ENCODE measurements around the gene RBKS.

The RBKS gene

DNA sequence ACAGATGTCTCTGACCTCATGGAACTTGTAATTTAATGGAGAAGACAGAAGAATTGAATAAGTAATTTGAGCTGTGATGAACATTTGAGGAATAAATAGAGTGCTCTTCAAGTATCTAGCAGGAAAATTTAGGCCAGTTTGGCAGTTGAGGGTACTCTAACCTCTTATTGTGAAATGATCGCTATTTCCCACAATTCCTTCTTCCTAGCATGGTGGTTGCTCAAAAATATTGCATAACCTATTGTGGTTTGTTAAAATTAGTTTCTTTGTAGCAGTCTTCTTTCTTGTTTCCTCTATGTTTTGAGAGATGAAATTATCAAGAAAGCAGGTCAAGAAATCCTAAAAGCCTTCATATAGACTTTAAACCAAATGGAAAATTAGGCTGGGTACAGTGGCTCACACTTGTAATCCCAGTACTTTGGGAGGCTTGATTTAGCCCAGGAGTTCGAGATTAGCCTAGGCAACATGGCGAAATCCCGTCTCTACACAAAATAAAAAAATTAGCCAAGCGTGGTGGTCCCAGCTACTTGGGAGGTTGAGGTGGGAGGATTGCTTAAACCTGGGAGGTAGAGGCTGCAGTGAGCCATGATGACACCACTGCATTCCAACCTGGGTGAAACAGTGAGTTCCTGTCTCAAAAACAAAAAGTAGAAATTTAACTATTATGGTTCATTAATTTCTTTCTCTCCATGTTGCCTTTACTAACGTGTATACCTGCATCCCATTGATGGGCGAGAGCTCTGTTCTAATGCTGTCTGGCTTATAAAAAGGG is 58.7 kb downstream of the RBKS start:
- no peak for DNase-seq (ENCODE audit: low read depth in 2 of 2)

DNA sequence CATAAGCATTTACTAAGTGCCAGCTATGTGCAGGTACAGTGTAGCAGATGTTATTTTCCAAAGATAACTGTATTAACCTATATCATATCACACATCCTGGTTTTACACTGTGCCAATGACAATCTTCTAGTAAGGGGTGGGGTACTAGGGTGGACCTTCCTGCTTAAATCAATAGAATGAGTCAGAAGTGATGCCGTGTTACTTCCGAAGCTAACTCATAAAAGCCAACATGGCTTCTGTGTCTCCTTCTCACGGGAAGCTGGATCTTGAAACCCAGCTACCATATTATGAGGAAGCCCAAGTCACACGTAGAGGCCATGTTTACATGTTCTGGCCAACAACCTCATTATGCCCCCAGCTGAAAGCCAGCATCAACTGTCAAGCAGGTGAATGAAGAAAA is 59.5 kb downstream of the RBKS start:
- no peak for DNase-seq (ENCODE audit: low read depth in 2 of 2)

DNA sequence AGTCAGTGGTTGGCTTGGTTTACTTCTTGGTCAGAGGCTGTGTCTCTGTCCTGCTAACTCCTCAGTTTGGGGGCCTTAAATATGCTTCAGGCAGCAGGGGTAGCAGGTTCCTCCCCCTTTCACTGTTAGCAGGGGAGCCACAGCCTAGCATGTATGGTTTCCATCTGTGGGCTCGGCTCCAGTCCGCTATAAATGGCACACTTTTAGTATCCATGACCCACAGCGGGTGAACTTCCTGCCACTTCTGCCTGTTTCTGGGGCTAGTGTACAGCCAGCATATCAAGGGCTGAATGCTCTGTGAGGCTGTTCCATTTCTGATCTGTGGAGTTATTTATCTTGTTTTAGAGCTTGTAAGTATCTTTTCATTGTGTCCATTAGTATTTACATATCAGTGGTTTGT is 60.4 kb downstream of the RBKS start:
- DNase-seq (ENCODE audit: low read depth in 2 of 2), result no peak

DNA sequence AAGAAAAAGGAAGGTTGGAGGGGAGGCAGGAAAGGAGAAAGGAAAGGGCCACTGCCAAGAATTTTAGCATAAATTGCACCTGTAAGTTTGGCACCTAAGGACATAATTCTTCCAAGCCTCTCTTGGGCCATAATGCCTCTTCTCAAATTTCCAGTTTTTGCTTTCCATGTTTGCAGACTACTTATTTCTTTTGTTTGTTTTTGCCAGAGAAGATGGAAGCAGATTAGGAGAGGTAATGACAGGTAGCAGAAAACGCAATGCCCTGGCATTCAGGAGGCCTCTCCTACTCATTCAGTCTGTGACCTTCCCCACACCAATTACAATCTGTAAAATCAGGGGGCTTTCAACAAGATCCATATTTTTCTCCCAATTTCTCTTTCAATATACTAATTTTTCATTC is 61.9 kb downstream of the RBKS start:
- no peak for DNase-seq (ENCODE audit: low read depth in 2 of 2)

DNA sequence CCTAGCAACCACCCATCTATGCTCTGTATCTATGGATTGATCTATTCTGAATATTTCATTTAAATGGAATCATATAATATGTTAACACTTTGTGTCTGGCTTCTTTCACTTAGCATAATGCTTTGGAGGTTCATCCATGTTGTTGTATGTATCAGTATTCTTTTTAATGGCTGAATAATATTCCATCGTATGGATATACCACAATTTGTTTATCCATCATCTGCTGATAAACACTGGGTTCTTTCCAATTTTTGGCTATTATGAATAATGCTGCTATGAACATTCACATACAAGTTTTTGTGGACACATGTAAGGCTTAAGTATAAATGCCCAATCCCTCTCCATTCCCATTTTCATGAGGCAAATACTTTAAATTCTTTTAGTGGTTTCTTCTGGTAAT is 65.8 kb downstream of the RBKS start:
- no peak for DNase-seq (ENCODE audit: low read depth in 2 of 2)

DNA sequence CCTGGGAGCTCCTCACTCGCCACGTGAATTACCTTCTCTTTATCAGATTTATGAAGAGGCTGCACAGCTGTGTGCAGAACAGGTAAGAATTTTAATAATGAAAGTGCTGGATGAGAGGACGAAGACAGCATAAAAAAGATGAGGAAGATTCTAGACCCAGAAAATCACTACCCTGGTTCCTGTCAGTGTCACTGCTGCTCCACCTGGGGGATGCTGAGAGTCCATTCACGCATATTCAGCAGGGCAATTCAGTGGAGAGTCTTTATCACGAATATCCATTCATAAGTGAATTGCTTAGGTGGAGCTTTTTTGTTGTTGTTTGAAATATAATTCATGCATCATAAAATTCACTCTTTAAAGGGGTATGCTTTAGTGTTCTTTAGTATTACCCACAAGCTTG is 66.6 kb downstream of the RBKS start:
- DNase-seq (ENCODE audit: low read depth in 2 of 2), result no peak

DNA sequence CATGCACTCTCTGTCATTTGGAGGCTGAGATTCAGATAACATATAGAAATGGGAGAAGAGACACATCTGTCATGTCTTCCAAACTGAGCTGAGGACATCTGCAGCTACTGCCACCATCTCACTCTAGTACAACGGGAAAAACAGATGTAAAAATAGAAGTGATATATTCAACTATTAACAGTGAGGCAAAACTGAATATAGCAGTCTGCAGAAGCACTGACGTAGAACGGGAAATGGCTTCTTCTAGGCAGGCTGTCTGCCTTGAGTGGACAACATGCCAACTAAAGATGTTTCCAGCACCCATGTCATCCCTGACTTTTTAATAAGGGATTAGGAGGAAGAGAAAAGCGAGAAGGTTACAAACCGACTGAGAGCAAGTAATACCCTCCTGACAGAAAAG is 67.1 kb downstream of the RBKS start:
- no peak for DNase-seq (ENCODE audit: low read depth in 2 of 2)

DNA sequence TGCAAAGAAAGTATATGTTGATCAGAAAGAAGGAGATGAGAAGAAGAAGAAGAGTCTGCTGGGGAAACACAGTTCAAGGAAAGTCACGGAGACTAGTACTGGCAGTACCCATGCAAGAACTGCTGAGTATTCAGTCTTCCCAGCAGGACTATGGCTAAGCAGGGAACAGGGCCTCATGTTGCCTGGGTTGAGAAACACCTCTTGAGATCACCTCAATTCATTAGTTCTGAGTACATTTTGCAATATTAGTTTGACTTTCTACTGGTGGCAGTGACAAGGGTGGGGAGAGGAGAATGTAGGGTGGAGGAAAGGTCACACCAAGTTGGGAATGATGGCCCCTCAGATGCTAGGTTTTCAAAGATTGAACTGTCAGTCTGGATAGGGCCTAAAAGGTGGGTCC is 68.1 kb downstream of the RBKS start:
- DNase-seq (ENCODE audit: low read depth in 2 of 2), result no peak

DNA sequence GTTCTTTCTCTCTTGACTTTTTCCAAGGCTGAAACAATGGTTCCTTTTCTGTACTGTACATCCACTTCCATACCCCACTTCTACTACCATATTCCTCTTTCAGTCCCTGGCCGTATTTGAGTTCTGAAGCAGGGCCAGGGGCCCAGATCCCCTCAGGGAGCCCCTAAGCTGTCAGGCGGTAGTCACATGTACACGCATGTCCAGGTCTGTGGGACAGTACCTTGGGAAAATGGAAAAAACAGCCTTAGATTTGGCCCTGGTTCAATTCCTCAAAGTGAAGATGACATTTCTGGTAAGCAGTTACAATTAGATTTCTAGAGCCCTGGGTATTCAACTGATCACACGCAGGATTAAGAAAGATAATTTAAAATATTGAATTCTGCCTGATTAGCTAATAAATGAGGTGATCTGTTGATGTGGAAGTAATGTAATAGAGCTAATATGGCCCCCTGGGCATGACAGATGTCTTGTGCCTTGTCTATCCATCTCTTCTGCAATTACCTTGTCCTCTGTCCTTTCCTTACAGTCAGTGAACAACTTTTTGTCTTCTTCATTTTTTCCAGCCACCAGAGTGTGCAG is 74.2 kb downstream of the RBKS start:
- DNase-seq (ENCODE audit: low read depth in 2 of 2), result no peak

DNA sequence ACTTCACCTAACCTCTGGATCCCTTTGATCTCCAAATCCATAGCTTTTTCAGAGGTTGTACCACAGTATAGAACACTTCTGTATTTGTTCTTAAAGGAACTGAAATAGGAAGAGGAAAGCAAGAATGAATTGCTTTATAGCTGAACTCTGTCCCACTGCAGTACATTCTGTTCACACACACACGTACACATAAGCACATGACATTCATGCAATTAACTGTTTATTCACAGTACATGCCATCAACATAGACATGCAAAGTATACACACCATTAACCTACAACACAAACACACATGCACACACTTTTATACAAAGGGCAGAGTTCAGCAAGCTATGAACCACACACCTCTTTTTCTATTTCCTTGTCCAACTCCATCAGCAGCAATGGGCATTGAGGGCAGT is 75.4 kb downstream of the RBKS start:
- DNase-seq (ENCODE audit: low read depth in 2 of 2), result no peak

DNA sequence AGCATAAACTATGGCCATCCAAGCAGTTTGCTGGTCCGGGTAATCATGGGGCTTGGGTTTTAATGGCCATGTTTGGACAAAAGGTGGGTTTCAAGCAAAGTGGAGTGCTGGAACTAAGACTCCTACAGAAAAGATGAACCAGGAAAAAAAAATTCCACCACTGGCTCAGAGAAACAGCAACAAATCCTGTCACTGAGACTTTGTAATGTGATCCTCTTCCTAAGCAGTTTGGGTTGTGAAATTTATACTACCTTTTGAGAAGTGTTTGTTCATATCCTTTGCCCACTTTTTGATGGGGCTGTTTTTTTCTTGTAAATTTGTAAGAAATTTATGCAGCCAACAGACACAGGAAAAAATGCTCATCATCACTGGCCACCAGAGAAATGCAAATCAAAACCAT is 78.4 kb downstream of the RBKS start:
- DNase-seq (ENCODE audit: low read depth in 2 of 2), result no peak

DNA sequence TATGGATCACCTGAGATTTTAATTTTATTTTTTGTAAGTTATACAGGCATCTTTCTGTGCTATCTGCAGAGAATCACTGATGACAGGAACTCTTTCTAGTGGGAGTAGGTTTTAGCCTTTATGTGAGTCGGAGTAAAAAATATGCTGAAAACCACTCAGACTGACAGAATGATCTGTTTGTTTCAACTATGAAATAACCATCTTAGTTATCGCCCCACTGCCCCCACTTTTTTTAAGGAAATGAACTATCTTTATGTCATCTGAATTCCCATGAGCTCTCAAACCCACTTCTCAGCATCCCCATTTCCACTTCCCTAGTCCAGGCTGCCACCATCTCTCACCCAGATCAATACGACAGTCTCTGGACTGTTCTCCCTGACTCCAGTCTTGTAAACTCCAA is 79.7 kb downstream of the RBKS start:
- DNase-seq (ENCODE audit: low read depth in 2 of 2), result no peak

DNA sequence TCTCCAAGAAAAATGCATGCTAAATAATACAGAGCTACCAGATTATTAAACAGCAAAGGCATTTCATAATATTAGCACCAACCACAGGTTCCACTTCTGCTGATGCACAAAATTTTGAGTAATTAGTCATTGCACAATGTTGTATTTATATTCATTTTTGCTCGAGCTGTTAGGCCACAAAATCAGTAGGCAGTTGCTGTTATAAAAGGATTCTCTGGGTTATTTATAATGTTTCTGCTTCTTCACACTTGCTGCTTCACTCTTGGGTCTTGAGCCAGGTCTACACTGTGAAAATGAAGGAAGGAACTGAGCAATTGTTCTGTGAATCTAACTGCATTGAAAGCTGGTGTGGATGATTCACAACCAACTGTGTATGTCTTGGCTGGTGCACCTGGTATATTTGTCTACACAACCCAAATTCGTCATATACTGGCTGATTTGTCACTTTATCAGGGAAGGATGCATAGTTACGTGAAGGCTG is 80.4 kb downstream of the RBKS start:
- no peak for DNase-seq (ENCODE audit: low read depth in 2 of 2)

DNA sequence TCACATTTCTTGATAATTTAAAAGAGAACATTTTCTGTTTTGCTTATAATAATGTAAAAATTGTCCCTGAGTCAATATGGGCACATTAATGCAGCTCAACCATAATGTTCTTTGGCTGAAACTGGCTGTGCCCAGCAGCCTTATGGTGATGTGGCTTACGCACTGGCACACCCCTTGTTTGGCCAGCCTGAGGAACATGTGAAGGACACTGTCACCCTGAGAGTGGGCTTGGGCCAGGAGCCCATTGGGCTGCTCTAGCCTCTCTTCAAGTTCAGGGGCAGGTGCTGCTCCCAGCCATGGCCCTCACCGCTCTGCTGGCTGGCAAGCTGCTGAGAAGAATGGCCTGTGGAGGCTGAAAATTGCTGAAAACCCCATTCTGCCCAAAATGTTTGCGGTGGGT is 81.2 kb downstream of the RBKS start:
- DNase-seq (ENCODE audit: low read depth in 2 of 2), result no peak

DNA sequence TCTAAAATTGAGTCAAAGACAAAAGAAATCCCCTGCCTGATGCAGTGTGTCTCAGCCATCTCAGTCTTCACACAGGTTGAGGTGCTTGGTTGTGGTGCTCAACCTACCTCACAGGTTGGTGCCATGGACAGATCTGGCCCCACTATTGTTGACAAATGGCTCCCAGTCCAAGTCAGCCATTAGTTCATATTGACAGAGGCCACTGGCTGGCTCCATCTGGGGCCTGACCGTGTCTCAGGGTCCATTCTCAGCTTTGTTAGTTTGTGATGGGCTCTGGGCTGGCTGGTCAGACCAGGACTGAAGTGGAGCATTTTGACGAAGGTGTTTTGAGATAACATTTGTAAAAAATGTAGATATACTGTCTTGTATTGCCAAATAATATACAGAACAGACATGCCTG is 81.8 kb downstream of the RBKS start:
- DNase-seq (ENCODE audit: low read depth in 2 of 2), result no peak

DNA sequence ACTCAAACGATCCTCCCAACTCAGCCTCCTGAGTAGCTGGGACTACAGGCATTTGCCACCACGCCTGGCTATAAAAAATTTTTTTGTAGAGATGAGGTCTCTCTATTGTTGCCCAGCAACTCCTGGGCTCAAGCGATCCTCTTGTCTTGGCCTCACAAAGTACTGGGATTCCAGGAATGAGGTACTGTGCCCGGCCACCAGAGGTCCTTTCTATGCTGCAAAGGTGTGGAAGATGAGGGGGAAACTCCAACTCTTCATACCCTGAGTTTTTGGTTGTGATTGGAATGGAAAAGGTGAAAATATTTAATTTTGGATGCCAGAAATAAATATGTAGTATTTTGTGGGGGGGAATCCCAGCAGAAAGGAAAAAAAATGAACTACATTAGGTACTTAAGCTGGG is 82.7 kb downstream of the RBKS start:
- DNase-seq (ENCODE audit: low read depth in 2 of 2), result no peak

DNA sequence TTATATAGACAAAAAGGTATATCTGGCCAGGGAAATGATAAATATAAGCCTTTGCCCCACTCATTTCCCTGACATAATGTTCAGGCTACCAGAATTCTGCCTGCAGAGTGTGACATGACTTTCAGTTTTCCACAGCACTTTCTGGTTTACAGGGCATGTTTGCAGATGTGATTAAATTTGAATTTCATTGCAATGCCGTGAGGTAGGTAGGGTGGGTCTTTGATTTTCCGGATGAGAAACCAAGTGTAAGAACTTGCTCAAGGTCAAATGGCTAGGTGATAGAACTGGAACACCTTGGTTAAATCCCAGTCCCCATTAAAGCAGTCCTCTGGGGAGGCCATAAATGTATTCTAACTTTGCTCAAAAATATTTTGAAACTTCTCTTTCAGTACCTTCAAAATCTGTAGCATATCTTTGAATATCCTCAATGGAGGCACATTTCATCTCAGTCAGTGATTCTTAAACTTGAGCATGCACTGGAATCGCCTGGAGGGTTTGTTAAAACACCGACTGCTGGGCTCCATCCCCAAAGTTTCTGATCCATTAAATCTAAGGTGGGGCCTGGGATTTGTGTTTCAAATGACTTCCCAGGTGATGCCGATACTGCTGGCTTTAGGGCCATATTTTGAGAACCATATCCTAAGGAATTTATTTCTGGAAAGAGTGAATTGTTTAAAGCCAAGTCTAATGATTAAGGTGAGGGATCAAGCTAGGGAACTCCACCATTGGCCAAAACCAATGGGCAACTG is 83.7 kb downstream of the RBKS start:
- no peak for DNase-seq (ENCODE audit: low read depth in 2 of 2)

DNA sequence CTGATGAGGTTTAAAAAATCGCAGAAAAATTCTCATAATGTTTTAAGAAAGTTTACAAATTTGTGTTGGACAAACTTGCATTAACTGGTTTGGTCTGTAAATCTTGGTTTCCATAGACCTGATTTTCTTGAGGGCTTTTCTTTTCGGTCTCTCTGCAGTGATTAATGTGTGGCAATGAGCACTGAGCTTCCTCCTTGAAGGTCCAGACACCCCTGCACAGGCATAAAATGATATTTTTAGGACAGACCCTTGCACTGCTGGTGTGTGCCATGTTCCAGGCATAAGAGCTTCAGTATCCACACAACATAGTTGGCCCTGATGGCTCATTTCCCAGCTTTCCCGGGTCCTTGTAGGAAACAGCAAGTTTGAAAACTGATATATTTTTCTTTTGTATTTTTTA is 85.0 kb downstream of the RBKS start:
- DNase-seq (ENCODE audit: low read depth in 2 of 2), result no peak

DNA sequence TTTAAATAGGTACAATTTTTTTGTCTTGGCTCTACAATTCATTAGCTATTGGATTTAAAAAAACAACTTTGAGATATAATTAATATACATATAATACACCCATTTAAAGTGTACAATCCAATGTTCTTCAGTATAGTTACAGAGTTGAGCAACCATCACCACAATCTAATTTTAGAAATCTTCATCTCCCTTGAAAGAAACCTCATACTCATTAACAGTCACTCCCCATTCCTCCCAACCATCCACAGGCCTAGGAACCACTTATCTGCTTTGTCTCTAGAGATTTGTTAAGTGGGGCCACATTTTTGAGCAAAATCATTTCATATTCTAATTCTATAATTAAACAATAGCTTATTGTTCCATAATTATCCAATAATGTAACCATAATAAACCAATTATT is 86.0 kb downstream of the RBKS start:
- DNase-seq (ENCODE audit: low read depth in 2 of 2), result no peak

DNA sequence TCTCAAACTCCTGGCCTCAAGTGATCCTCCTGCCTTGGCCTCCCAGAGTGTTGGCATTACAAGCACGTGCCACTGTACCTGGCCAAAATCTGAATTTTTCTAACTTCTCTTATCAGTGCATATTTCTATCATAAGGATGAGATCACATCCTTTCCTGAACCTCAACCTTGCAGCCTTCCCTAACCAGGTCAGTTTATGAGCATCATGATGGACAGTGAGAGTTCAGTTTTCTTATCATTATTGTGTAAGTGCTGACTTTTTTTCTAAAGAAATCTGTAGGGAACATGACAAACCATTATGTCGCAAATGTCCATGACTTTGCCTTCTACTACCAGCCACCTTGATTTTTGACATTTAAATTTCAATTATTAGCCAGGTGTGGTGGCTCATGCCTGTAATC is 87.1 kb downstream of the RBKS start:
- no peak for DNase-seq (ENCODE audit: low read depth in 2 of 2)

DNA sequence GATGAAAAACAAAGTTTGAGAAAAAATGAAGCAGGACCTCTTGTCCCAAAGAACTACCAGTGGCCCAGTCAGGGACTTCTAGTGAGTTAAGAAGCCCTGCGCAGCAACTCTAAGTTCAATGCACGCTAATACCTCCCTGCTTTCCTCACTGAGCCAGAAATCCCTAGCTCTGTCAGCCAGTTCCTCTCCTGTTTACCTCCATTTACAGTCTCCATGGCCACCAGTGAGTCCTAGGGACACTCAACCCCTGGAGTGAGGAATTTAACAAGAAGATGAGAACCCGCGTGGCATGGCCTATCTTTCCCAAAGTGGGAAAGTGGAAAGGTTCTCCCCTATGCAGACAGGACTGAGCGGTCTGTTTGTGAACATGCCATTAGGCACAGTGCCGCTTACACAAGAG is 87.6 kb downstream of the RBKS start:
- no peak for DNase-seq (ENCODE audit: low read depth in 2 of 2)

DNA sequence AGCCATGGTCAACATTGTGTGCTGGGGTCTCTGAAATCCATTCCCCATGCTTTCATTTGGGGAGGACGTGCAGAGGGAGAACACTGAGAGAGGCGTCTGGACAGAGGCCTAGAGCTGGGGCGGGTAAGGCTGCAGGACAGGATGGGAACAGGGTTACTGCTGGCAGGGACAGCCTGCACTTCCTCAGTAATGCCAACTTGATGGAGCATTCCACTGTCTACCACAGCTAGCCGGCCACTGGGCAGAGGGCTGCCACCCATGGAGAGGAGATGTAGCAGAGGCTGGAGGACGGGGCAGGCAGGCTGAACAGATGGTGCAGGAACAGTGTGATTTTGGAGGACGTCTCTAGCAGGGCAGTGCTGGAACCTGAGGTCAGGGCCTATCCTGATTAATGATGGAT is 89.3 kb downstream of the RBKS start:
- DNase-seq (ENCODE audit: low read depth in 2 of 2), result no peak

DNA sequence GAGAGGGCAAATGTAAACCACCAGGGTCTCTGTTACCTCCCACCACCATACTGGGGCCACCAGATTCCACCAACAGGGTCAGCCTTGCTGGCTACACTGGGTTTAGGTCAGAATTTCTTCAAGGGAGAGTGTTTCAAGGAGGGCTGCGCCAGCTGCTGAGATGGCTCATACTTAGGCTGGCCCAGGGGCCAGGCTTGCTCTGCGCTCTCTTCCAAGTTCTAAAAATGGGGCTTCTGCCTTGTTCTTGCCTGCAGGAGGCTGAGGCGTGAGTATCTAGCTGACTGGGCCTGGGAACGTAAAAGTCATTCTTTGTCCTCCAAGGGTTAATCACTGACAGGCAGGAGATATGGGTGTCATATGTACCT is 90.6 kb downstream of the RBKS start:
- DNase-seq (ENCODE audit: low read depth in 2 of 2), result no peak
